Breast epithelium (tissue), 3 donors: Measurements from ENCODE around the gene GON7.

ENCODE experiments used
- POLR2A ChIP-seq: fragments of 450-650 bp; IDR thresholded peaks from one replicate; pipeline ENCODE4 v1.6.1; 2016; ENCODE audit warnings: antibody characterized with exemption, mild to moderate bottlenecking, moderate library complexity
- POLR2AphosphoS5 ChIP-seq, 3 donors: sonication (generic); formaldehyde crosslinking; IDR thresholded peaks; one replicate each; pipeline ENCODE4 v1.6.1; 2017; ENCODE audit warnings: antibody characterized with exemption in 3 of 3
- TF ChIP-seq, protein P1 (sequence below), 3 donors: fragments of 450-650 bp; IDR thresholded peaks; one replicate each; pipeline ENCODE4 v1.5.1; 2016 to 2017; ENCODE audit warnings: antibody characterized with exemption in 3 of 3, mild to moderate bottlenecking in 3 of 3, moderate library complexity in 3 of 3

DNA sequence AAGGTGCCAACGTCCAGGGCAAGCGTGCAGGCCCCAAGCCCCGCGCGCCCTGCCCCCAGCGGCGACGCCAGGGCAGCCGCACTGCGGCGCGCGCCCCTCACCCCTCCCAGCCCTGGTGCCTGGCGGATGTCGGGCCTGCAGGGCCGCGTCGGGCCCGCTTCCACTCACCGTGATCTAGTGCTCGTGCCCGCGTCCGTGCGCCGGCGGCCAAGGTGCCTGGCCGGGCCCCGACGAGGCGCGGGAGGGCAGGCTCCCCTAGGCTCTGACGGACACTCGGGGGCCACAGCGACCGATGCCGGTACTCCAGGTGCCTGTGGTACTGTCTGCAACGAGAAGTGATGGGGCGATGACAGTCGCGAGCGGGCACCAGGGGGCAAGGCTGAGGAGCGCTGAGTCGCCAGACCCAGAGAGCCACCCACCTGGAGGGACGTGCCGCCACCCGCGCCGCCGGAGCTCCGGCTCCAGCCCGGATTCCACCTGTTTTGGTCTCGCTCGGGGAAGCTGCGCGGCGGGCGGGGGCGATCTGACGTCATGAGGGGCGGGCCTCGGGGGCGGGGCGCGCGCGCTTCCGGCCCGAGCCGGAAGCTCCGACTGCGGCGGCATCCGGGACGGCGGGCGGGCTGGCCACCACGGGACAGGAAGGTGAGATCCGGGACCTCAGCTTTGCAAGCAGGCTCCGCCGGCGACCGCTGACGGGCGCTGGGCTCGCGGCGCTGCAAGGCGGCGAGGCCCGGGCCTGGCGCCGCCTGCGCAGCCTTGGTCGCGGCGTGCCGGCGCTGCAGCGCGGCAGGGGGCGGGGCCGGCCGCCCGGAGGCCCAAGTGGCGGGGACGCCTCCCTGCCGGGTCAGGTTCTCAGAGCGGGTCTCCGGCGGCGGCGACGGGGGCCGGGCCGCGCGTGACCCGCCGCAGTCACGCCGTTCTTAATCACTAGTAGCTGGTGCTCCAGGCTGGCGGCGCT is 22.2 kb downstream of the GON7 start, which contains the start of the genes LYSET and MOAP1:
- TF ChIP-seq, protein P1, sequence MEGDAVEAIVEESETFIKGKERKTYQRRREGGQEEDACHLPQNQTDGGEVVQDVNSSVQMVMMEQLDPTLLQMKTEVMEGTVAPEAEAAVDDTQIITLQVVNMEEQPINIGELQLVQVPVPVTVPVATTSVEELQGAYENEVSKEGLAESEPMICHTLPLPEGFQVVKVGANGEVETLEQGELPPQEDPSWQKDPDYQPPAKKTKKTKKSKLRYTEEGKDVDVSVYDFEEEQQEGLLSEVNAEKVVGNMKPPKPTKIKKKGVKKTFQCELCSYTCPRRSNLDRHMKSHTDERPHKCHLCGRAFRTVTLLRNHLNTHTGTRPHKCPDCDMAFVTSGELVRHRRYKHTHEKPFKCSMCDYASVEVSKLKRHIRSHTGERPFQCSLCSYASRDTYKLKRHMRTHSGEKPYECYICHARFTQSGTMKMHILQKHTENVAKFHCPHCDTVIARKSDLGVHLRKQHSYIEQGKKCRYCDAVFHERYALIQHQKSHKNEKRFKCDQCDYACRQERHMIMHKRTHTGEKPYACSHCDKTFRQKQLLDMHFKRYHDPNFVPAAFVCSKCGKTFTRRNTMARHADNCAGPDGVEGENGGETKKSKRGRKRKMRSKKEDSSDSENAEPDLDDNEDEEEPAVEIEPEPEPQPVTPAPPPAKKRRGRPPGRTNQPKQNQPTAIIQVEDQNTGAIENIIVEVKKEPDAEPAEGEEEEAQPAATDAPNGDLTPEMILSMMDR (IDR thresholded peaks at IDR 0.05): peak in 1 of 3 donors; percentile 24
- TF ChIP-seq POLR2A: no peak
- peak; percentile 46 to 74 (median 69) for TF ChIP-seq POLR2AphosphoS5 (IDR thresholded peaks at IDR 0.05)
